OCI-LY1 (cell line): Measurements from ENCODE around the gene CPM.

Experiments used
- CTCF ChIP-seq: fragments of 200-600 bp; sonication (generic), shearing (Covaris generic); IDR thresholded peaks from 2 replicates; pipeline ENCODE4 v1.5.1; 2017; ENCODE audit warnings: mild to moderate bottlenecking, antibody characterized with exemption, low read length, moderate library complexity, mixed read lengths
- EZH2 ChIP-seq: fragments of 200-600 bp; sonication (generic), shearing (Covaris generic); IDR thresholded peaks from 2 replicates; pipeline ENCODE4 v1.8.0; 2017; ENCODE audit warnings: borderline replicate concordance, mixed run types, mild to moderate bottlenecking, antibody characterized with exemption, low read length, moderate library complexity, mixed read lengths

DNA sequence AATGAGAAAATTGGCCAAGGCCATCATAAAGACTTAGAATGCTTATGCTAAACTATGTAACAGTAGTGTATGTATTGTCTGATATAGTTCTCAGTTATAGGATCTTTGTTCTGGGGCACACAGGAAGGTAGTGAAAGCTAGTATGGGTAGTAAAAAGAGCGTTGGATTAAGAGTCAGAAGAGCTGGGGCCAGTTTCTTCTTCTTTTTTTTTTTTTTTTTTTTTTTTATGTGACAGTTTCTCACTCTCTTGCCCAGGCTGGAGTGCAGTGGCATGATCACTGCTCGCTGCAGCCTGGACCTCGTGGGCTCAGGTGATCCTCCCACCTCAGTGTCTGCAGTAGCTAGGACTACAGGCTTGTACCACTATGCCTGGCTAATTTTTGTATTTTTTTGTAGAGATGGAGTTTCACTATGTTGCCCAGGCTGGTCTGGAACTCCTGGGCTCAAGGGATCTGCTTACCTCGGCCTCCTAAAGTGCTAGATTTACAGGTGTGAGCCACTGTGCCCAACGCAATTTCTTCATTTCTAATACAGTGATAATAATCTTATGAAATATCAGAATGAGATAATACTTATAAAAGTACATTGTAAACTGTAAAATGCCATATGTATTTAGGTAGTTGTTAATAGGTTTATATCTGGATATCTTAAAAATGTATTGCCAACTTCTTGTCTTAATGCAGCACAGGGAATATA is 117.6 kb downstream of the CPM start:
- TF ChIP-seq CTCF = no peak
- no peak for TF ChIP-seq EZH2
